Measurements from ENCODE around the gene MUC22. TPM values are rescaled to one million over a fixed set of nuclear protein-coding genes. Genes with fewer than 3 reads are reported as not detected.

MUC22 gene
- total and polyA plus RNA-seq, 10 of the 15 experiments (the other 5 are each of a cell fraction or from before 2014, with no cell fraction given) = under 0.01 to 0.09 (median 0.04) TPM; not detected in 4

- Histone ChIP-seq H2AFZ (ENCODE audit: control insufficient read depth, low read depth, low read length) (no peak overlapping the region), H3K4me1 (ENCODE audit: control insufficient read depth, insufficient read depth, low read length) (no peaks in the 10 kb centered on the region), H3K79me2 (ENCODE audit: control insufficient read depth, insufficient read depth, low read length) (no peaks in the 10 kb centered on the region), H3K4me2 (ENCODE audit: control insufficient read depth, insufficient read depth) (no peak overlapping the region), H3K9ac (ENCODE audit: control insufficient read depth, insufficient read depth, low read length) (no peak overlapping the region), H3K4me3 (no peak overlapping the region), H3K27ac (ENCODE audit: control insufficient read depth, insufficient read depth) (no peak overlapping the region), H3K36me3 (ENCODE audit: control insufficient read depth in 2 of 2, insufficient read depth in 2 of 2, low read length in 1 of 2) (no peaks in the 10 kb centered on the region), H3K9me3 (replicated peaks; ENCODE audit: control insufficient read depth, insufficient read depth, low read length) (no peaks in the 10 kb centered on the region), H4K20me1 (ENCODE audit: control insufficient read depth, insufficient read depth) (no peaks in the 10 kb centered on the region), H3K27me3 (replicated peaks in 1 of 2; ENCODE audit: control insufficient read depth in 2 of 2, insufficient read depth in 2 of 2, low read length in 1 of 2) (no peaks in the 10 kb centered on the region; a peak in 3 of 4 replicates)
- ATAC-seq (no peak), DNase-seq (ENCODE audit: low read depth, low spot score) (no peak), FAIRE-seq (no peak)
- WGBS (ENCODE audit: insufficient coverage, insufficient replicate concordance, low lambda C conversion rate, missing lambda C conversion rate) = 20% methylated on average over 7 of the region's 7 CpGs
- SMC1A ChIA-PET (ENCODE audit: uncharacterized antibody, unreplicated experiment) = no interaction called here
- BruUV-seq (replicated peaks) = no TSS peak
- RAD21 ChIA-PET (ENCODE audit: unreplicated experiment) = no interaction called here
- intact Hi-C loops (cut with micrococcal nuclease; ENCODE audit: unreplicated experiment) = no loop called here
- in situ Hi-C loops (cut with MboI) = no loop called here
- CTCF ChIA-PET = interaction anchor here (1.1 kb wide), 1 partner anchor 121 kb away, joined by 3 read pairs; no protein-coding TSS in a partner anchor
- TF ChIP-seq POU2F2 (IDR thresholded peaks at IDR 0.05; ENCODE audit: borderline replicate concordance, low read depth, low read length) = no peak
- no peak for TF ChIP-seq NR2C2 (IDR thresholded peaks at IDR 0.05; ENCODE audit: borderline replicate concordance, control insufficient read depth, insufficient read length, low read depth)
- POLR2A ChIA-PET = no interaction called here
These were observed 26.9 kb downstream of the MUC22 start for GRCh38 chr6:31037169-31037568.

- SMC1A ChIA-PET (ENCODE audit: uncharacterized antibody, unreplicated experiment) = no interaction called here
- POLR2A ChIA-PET = interaction anchor here (0.7 kb wide), 1 partner anchor 334 kb away, joined by 3 read pairs; no protein-coding TSS in a partner anchor
- ATAC-seq = no peak
- Histone ChIP-seq H3K4me2 (ENCODE audit: control insufficient read depth, insufficient read depth) (no peak overlapping the region), H3K27me3 (replicated peaks in 1 of 2; ENCODE audit: control insufficient read depth in 2 of 2, insufficient read depth in 2 of 2, low read length in 1 of 2) (no peaks in the 10 kb centered on the region; a peak in 2 of 4 replicates), H3K4me3 (no peak overlapping the region), H4K20me1 (ENCODE audit: control insufficient read depth, insufficient read depth) (no peaks in the 10 kb centered on the region), H3K4me1 (ENCODE audit: control insufficient read depth, insufficient read depth, low read length) (no peaks in the 10 kb centered on the region), H3K9ac (ENCODE audit: control insufficient read depth, insufficient read depth, low read length) (no peak overlapping the region), H3K36me3 (ENCODE audit: control insufficient read depth in 2 of 2, insufficient read depth in 2 of 2, low read length in 1 of 2) (no peaks in the 10 kb centered on the region), H3K9me3 (replicated peaks; ENCODE audit: control insufficient read depth, insufficient read depth, low read length) (no peaks in the 10 kb centered on the region), H3K79me2 (ENCODE audit: control insufficient read depth, insufficient read depth, low read length) (no peaks in the 10 kb centered on the region), H3K27ac (ENCODE audit: control insufficient read depth, insufficient read depth) (no peak overlapping the region), H2AFZ (ENCODE audit: control insufficient read depth, low read depth, low read length) (no peak overlapping the region)
- CTCF ChIA-PET = interaction anchor here (1.1 kb wide), 1 partner anchor 122 kb away, joined by 3 read pairs; no protein-coding TSS in a partner anchor
- RAD21 ChIA-PET (ENCODE audit: unreplicated experiment) = no interaction called here
- in situ Hi-C loops (cut with MboI) = no loop called here
- no peak for FAIRE-seq
- intact Hi-C loops (cut with micrococcal nuclease; ENCODE audit: unreplicated experiment) = no loop called here
- no TSS peak for BruUV-seq (replicated peaks)
- WGBS (ENCODE audit: insufficient coverage, insufficient replicate concordance, low lambda C conversion rate, missing lambda C conversion rate) = 33% methylated on average over 3 of the region's 3 CpGs
- no peak for DNase-seq (ENCODE audit: low read depth, low spot score)
- TF ChIP-seq SRF (IDR thresholded peaks at IDR 0.05; ENCODE audit: low read depth in 2 of 2, low read length in 2 of 2) (no peak), KAT2A (conservative IDR thresholded peaks at IDR 0.05; ENCODE audit: control insufficient read depth, low read depth, low read length) (no peak), CHD1 (IDR thresholded peaks at IDR 0.05; ENCODE audit: low read depth, low read length) (no peak), MTA3 (IDR thresholded peaks at IDR 0.05; ENCODE audit: borderline replicate concordance, low read length) (no peak), NFYB (IDR thresholded peaks at IDR 0.05; ENCODE audit: insufficient read depth, low read depth, low read length) (no peak), NR2F1 (conservative IDR thresholded peaks at IDR 0.05) (no peak), FOXM1 (IDR thresholded peaks at IDR 0.05; ENCODE audit: low read depth, low read length) (no peak), ZNF24 (IDR thresholded peaks at IDR 0.05) (no peak), ZNF384 (IDR thresholded peaks at IDR 0.05; ENCODE audit: borderline replicate concordance, low read depth, low read length) (no peak), RELA (IDR thresholded peaks at IDR 0.05; ENCODE audit: borderline replicate concordance, partially characterized antibody) (no peak), SIN3A (IDR thresholded peaks at IDR 0.05; ENCODE audit: low read depth, low read length) (no peak), RAD51 (IDR thresholded peaks at IDR 0.05) (no peak), ZNF687 (IDR thresholded peaks at IDR 0.05) (no peak)
These were observed 27.4 kb downstream of the MUC22 start for GRCh38 chr6:31037682-31038081.

All from GM12878 (cell line).